K562 (cell line): ENCODE results near the gene PLXDC2.
"Not testable (repeated sequence)": the region's sequence is repeated elsewhere in the genome, so short reads cannot be mapped to it uniquely, and the experiment has no call there.

Experiments used
- SIN3A ChIP-seq, 2 experiments: fragments of 150-350 bp in 1 of 2; IDR thresholded peaks; 2 replicates each; pipeline ENCODE4 v1.6.1; 2011 to 2016; ENCODE audit warnings: borderline replicate concordance in 2 of 2, low read depth in 2 of 2, low read length in 2 of 2, mild to moderate bottlenecking in 2 of 2, moderate library complexity in 2 of 2; ENCODE audit not compliant: control insufficient read depth in 1 of 2
- ZNF274 ChIP-seq: IDR thresholded peaks from 2 replicates; pipeline ENCODE4 v1.6.1; 2011; ENCODE audit warnings: low read depth, mild to moderate bottlenecking, low read length, moderate library complexity, borderline replicate concordance
- TF ChIP-seq, protein P1 (sequence below): sonication (generic); formaldehyde crosslinking; IDR thresholded peaks from 2 replicates; pipeline ENCODE4 v1.8.1; 2022; ENCODE audit warnings: missing genetic modification reagents
- TF ChIP-seq, protein P2 (sequence below): fragments of 250-450 bp; sonication (Bioruptor Pico); IDR thresholded peaks from 2 replicates; pipeline ENCODE4 v1.4.0; 2020; ENCODE audit warnings: mild to moderate bottlenecking, moderate library complexity
- TF ChIP-seq, protein P3 (sequence below), 3 experiments: IDR thresholded peaks in 2 of 3; conservative IDR thresholded peaks in 1 of 3; 2 replicates each; pipeline ENCODE4 v1.5.1; 2011 to 2012; ENCODE audit warnings: low read length in 3 of 3, mild to moderate bottlenecking in 3 of 3, control low read depth in 2 of 3, improper control_type of control experiment in 1 of 3, inconsistent platforms in 1 of 3, low read depth in 1 of 3, mixed read lengths in 1 of 3, moderate library complexity in 1 of 3; ENCODE audit not compliant: insufficient read depth in 2 of 3

DNA sequence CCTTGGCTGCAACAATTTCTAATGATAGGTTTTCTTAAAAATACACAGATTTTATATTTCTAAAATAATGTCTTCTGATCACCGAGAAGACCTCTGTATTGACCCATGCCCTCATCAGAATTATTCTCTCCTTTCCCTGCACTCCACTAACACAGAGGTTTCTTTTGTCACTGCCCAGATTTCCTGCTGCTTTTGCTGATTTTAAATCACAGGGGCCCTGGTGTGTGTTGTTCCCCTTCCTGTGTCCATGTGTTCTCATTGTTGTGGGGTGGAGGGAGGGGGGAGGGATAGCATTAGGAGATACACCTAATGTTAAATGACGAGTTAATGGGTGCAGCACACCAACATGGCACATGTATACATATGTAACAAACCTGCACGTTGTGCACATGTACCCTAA lies 375.2 kb downstream of the PLXDC2 start:
- TF ChIP-seq ZNF274; SIN3A (IDR thresholded peaks at IDR 0.05; ENCODE audit: borderline replicate concordance in 2 of 2, control insufficient read depth in 1 of 2, low read depth in 2 of 2, low read length in 2 of 2): not testable (repeated sequence)
- TF ChIP-seq, protein P1, sequence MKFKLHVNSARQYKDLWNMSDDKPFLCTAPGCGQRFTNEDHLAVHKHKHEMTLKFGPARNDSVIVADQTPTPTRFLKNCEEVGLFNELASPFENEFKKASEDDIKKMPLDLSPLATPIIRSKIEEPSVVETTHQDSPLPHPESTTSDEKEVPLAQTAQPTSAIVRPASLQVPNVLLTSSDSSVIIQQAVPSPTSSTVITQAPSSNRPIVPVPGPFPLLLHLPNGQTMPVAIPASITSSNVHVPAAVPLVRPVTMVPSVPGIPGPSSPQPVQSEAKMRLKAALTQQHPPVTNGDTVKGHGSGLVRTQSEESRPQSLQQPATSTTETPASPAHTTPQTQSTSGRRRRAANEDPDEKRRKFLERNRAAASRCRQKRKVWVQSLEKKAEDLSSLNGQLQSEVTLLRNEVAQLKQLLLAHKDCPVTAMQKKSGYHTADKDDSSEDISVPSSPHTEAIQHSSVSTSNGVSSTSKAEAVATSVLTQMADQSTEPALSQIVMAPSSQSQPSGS (CRISPR knock-in tag) = not testable (repeated sequence)
- TF ChIP-seq, protein P2, sequence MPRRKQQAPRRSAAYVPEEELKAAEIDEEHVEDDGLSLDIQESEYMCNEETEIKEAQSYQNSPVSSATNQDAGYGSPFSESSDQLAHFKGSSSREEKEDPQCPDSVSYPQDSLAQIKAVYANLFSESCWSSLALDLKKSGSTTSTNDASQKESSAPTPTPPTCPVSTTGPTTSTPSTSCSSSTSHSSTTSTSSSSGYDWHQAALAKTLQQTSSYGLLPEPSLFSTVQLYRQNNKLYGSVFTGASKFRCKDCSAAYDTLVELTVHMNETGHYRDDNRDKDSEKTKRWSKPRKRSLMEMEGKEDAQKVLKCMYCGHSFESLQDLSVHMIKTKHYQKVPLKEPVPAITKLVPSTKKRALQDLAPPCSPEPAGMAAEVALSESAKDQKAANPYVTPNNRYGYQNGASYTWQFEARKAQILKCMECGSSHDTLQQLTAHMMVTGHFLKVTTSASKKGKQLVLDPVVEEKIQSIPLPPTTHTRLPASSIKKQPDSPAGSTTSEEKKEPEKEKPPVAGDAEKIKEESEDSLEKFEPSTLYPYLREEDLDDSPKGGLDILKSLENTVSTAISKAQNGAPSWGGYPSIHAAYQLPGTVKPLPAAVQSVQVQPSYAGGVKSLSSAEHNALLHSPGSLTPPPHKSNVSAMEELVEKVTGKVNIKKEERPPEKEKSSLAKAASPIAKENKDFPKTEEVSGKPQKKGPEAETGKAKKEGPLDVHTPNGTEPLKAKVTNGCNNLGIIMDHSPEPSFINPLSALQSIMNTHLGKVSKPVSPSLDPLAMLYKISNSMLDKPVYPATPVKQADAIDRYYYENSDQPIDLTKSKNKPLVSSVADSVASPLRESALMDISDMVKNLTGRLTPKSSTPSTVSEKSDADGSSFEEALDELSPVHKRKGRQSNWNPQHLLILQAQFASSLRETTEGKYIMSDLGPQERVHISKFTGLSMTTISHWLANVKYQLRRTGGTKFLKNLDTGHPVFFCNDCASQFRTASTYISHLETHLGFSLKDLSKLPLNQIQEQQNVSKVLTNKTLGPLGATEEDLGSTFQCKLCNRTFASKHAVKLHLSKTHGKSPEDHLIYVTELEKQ (CRISPR knock-in tag) = not testable (repeated sequence)
- TF ChIP-seq, protein P3, sequence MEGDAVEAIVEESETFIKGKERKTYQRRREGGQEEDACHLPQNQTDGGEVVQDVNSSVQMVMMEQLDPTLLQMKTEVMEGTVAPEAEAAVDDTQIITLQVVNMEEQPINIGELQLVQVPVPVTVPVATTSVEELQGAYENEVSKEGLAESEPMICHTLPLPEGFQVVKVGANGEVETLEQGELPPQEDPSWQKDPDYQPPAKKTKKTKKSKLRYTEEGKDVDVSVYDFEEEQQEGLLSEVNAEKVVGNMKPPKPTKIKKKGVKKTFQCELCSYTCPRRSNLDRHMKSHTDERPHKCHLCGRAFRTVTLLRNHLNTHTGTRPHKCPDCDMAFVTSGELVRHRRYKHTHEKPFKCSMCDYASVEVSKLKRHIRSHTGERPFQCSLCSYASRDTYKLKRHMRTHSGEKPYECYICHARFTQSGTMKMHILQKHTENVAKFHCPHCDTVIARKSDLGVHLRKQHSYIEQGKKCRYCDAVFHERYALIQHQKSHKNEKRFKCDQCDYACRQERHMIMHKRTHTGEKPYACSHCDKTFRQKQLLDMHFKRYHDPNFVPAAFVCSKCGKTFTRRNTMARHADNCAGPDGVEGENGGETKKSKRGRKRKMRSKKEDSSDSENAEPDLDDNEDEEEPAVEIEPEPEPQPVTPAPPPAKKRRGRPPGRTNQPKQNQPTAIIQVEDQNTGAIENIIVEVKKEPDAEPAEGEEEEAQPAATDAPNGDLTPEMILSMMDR (IDR thresholded peaks at IDR 0.05 in 2 of 3, conservative IDR thresholded peaks at IDR 0.05 in 1 of 3; ENCODE audit: insufficient read depth in 2 of 3, low read depth in 1 of 3, low read length in 3 of 3) = not testable (repeated sequence)
